BJ (cell line): Measurements from ENCODE around the gene EPS15. TPM values are rescaled to one million over a fixed set of nuclear protein-coding genes. Genes with fewer than 3 reads are reported as not detected.

ENCODE experiments used
- CTCF ChIA-PET: fragments of 350-600 bp; formaldehyde crosslinking; extraction: SDS; loops from one replicate; lab custom pipeline; 2021; ENCODE audit warnings: antibody characterized with exemption, inconsistent platforms; lab: Yijun Ruan, JAX
- POLR2A ChIA-PET: fragments of 300-600 bp; sonication (Branson Sonifier 250); formaldehyde crosslinking; extraction: SDS; loops from one replicate; lab custom pipeline; 2021; ENCODE audit warnings: antibody characterized with exemption; lab: Charles Lee
- DNase-seq: peaks from one replicate; pipeline ENCODE4 v3.0.0-alpha.2; 2011; ENCODE audit warnings: low read depth
- H3K27me3 ChIP-seq: 2 replicates; pipeline ENCODE4 v1.6.0; 2011; ENCODE audit warnings: low read length; ENCODE audit not compliant: control insufficient read depth, insufficient read depth
- H3K36me3 ChIP-seq: 2 replicates; pipeline ENCODE4 v1.5.1; 2011; ENCODE audit warnings: low read length; ENCODE audit not compliant: control insufficient read depth, insufficient read depth
- H3K4me3 ChIP-seq: 2 replicates; pipeline ENCODE4 v1.5.1; 2011; ENCODE audit warnings: low read depth, mild to moderate bottlenecking, control low read depth, low read length
- CTCF ChIP-seq: IDR thresholded peaks from 2 replicates; pipeline ENCODE4 v1.5.1; 2011; ENCODE audit warnings: low read depth, mild to moderate bottlenecking, control low read depth, inconsistent platforms, low read length, moderate library complexity; ENCODE audit not compliant: insufficient read depth
- polyA plus RNA-seq: library from polyadenylated mRNA; depleted of rRNA; stranded (reverse); fragments of >200 nt; gene quantifications from 2 replicates; pipeline ENCODE4 v1.2.3, GENCODE V29; 2011

Gene EPS15
- polyA plus RNA-seq, 1 experiment, result 18.7 TPM

DNA sequence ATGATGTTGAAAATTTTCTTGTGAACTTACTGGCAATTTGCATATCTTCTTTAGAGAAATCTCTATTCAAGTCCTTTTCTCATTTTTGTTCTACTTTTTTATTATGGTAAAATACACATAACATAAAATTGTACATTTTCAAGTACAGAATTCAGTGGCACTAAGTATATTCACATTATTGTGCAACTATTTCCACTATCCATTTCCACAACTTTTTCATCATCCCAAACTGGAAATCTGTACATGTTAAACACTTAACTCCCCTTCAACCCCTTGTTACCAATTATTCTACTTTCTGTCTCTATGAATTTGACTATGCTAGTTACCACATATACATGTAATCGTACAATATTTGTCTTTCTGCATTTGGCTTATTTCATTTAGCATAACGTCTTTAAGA, 19.4 kb downstream of the EPS15 start:
- POLR2A ChIA-PET, result no interaction called here
- no peak for DNase-seq
- TF ChIP-seq CTCF, result no peak
- Histone ChIP-seq H3K4me3 (no peak overlapping the region), H3K27me3 (no peaks in the 10 kb centered on the region), H3K36me3 (no peaks in the 10 kb centered on the region)
- CTCF ChIA-PET, result no interaction called here

DNA sequence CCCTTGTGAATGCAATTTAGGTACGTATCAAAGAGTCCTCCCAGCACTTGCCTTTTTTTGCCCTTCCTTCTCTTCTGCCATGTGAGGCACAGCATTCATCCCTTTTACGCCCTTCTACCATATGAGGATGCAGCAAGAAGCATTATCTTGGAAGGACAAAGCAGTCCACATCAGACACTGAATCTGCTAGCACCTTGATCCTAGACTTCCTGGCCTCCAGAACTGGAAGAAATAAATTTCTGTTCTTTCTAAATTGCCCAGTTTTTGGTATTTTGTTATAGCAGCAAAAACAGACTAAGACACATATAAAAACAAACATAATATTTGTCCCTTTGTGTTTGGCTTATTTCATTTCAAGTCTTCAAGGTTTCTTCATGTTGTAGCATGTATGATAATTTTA, 20.1 kb downstream of the EPS15 start:
- H3K4me3 ChIP-seq, result no peak overlapping the region
- H3K27me3 ChIP-seq, result no peaks in the 10 kb centered on the region
- DNase-seq, result no peak
- no peak for TF ChIP-seq CTCF
- ChIA-PET POLR2A (no interaction called here), CTCF (no interaction called here)
- H3K36me3 ChIP-seq, result no peaks in the 10 kb centered on the region

DNA sequence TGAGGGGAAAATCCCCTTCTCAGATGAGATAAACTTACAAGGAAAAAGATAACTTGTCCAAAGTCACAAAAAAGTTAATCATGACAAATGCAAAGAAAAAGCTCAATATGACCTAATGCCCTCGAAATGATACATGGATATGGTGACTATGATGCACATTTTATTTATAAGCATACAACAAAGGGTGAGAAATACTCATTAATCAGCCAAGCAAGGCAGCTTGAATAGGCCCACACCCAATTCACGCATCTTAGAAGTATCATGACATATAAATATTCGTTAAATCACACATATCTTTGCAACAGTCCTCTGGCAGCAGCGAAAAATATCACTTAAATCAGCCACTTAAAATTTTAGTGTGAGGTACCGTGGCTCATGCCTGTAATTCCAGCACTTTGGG, 21.7 kb downstream of the EPS15 start:
- H3K27me3 ChIP-seq, result no peaks in the 10 kb centered on the region
- H3K36me3 ChIP-seq, result no peaks in the 10 kb centered on the region
- DNase-seq, result no peak
- no peak overlapping the region for H3K4me3 ChIP-seq
- POLR2A ChIA-PET, result no interaction called here
- TF ChIP-seq CTCF, result no peak
- CTCF ChIA-PET, result interaction anchor here (1.3 kb wide), 1 partner anchor 9 kb away, joined by 3 read pairs; no protein-coding TSS in a partner anchor

- TF ChIP-seq CTCF, result no peak
- H3K36me3 ChIP-seq, result no peaks in the 10 kb centered on the region
- no peaks in the 10 kb centered on the region for H3K27me3 ChIP-seq
- no peak for DNase-seq
- CTCF ChIA-PET, result no interaction called here
- POLR2A ChIA-PET, result no interaction called here
- no peak overlapping the region for H3K4me3 ChIP-seq
Measured at GRCh38 chr1:51494138-51494830, 24.8 kb downstream of the EPS15 start.

- POLR2A ChIA-PET, result no interaction called here
- Histone ChIP-seq H3K4me3 (no peak overlapping the region), H3K36me3 (no peaks in the 10 kb centered on the region), H3K27me3 (no peaks in the 10 kb centered on the region)
- CTCF ChIA-PET, result no interaction called here
- TF ChIP-seq CTCF, result no peak
- no peak for DNase-seq
Measured at GRCh38 chr1:51491166-51491981, 27.7 kb downstream of the EPS15 start.
